ENCODE results near the gene OTULIN. TPM values are rescaled to one million over a fixed set of nuclear protein-coding genes. Genes with fewer than 3 reads are reported as not detected.

OTULIN gene
- total RNA-seq, 1 donor from 2014 or later = 36.3 TPM

- peaks cover 63% of the 10 kb centered on the region for H3K4me1 Mint-ChIP-seq (ENCODE audit: low read depth)
- H3K27me3 Mint-ChIP-seq (ENCODE audit: low read depth) = no peaks in the 10 kb centered on the region
- no peak overlapping the region for H3K4me3 Mint-ChIP-seq (ENCODE audit: unreplicated experiment)
- no peak for DNase-seq (ENCODE audit: low spot score)
- H3K36me3 Mint-ChIP-seq (ENCODE audit: low read depth) = peaks cover 11% of the 10 kb centered on the region
- no peak for TF ChIP-seq CTCF (IDR thresholded peaks at IDR 0.05)
- no peaks in the 10 kb centered on the region for H3K9me3 Mint-ChIP-seq (ENCODE audit: low read depth)
- H3K27ac Mint-ChIP-seq (ENCODE audit: unreplicated experiment) = peak overlapping the region; percentile 43
Measured at GRCh38 chr5:14676320-14676719, 11.8 kb downstream of the OTULIN start.

GRCh38 chr5:14678773-14679334 lies 14.3 kb downstream of the OTULIN start:
- H3K4me1 Mint-ChIP-seq (ENCODE audit: low read depth) = peaks cover 40% of the 10 kb centered on the region
- peak overlapping the region; percentile 27 for H3K27ac Mint-ChIP-seq (ENCODE audit: unreplicated experiment)
- no peaks in the 10 kb centered on the region for H3K27me3 Mint-ChIP-seq (ENCODE audit: low read depth)
- TF ChIP-seq CTCF (IDR thresholded peaks at IDR 0.05) = no peak
- no peak overlapping the region for H3K4me3 Mint-ChIP-seq (ENCODE audit: unreplicated experiment)
- DNase-seq (ENCODE audit: low spot score) = no peak
- H3K36me3 Mint-ChIP-seq (ENCODE audit: low read depth) = peaks cover 23% of the 10 kb centered on the region
- H3K9me3 Mint-ChIP-seq (ENCODE audit: low read depth) = no peaks in the 10 kb centered on the region

GRCh38 chr5:14679595-14679994 lies 15.1 kb downstream of the OTULIN start:
- TF ChIP-seq CTCF (IDR thresholded peaks at IDR 0.05) = no peak
- Mint-ChIP-seq H3K36me3 (ENCODE audit: low read depth) (peaks cover 21% of the 10 kb centered on the region), H3K4me1 (ENCODE audit: low read depth) (peaks cover 34% of the 10 kb centered on the region), H3K27me3 (ENCODE audit: low read depth) (no peaks in the 10 kb centered on the region), H3K4me3 (ENCODE audit: unreplicated experiment) (no peak overlapping the region), H3K27ac (ENCODE audit: unreplicated experiment) (no peak overlapping the region), H3K9me3 (ENCODE audit: low read depth) (no peaks in the 10 kb centered on the region)
- no peak for DNase-seq (ENCODE audit: low spot score)

GRCh38 chr5:14681236-14681752 lies 16.8 kb downstream of the OTULIN start:
- no peak for DNase-seq (ENCODE audit: low spot score)
- H3K4me1 Mint-ChIP-seq (ENCODE audit: low read depth) = peaks cover 25% of the 10 kb centered on the region
- peaks cover 22% of the 10 kb centered on the region for H3K36me3 Mint-ChIP-seq (ENCODE audit: low read depth)
- no peak overlapping the region for H3K4me3 Mint-ChIP-seq (ENCODE audit: unreplicated experiment)
- no peak overlapping the region for H3K27ac Mint-ChIP-seq (ENCODE audit: unreplicated experiment)
- TF ChIP-seq CTCF (IDR thresholded peaks at IDR 0.05) = no peak
- H3K27me3 Mint-ChIP-seq (ENCODE audit: low read depth) = no peaks in the 10 kb centered on the region
- no peaks in the 10 kb centered on the region for H3K9me3 Mint-ChIP-seq (ENCODE audit: low read depth)

GRCh38 chr5:14683906-14684455 lies 19.5 kb downstream of the OTULIN start:
- peaks cover 11% of the 10 kb centered on the region for H3K4me1 Mint-ChIP-seq (ENCODE audit: low read depth)
- no peak overlapping the region for H3K4me3 Mint-ChIP-seq (ENCODE audit: unreplicated experiment)
- no peaks in the 10 kb centered on the region for H3K27me3 Mint-ChIP-seq (ENCODE audit: low read depth)
- H3K9me3 Mint-ChIP-seq (ENCODE audit: low read depth) = no peaks in the 10 kb centered on the region
- H3K36me3 Mint-ChIP-seq (ENCODE audit: low read depth) = peaks cover 28% of the 10 kb centered on the region
- DNase-seq (ENCODE audit: low spot score) = no peak
- no peak for TF ChIP-seq CTCF (IDR thresholded peaks at IDR 0.05)
- peak overlapping the region; percentile 24 for H3K27ac Mint-ChIP-seq (ENCODE audit: unreplicated experiment)
